K562 (cell line): Measurements from ENCODE around the gene NUDT12. TPM values are rescaled to one million over a fixed set of nuclear protein-coding genes. Genes with fewer than 3 reads are reported as not detected.

Experiments used
- AFF4 ChIP-seq: sonication (generic); formaldehyde crosslinking; IDR thresholded peaks from 2 replicates; pipeline ENCODE4 v1.8.0; 2023; ENCODE audit warnings: mild to moderate bottlenecking, missing genetic modification reagents
- GATAD2A ChIP-seq: fragments of 450-650 bp; IDR thresholded peaks from 2 replicates; pipeline ENCODE4 v1.6.1; 2017
- GTF2F1 ChIP-seq: IDR thresholded peaks from 2 replicates; pipeline ENCODE4 v1.6.1; 2011; ENCODE audit warnings: low read depth, low read length, improper control_type of control experiment
- HDAC2 ChIP-seq: fragments of 450-650 bp; IDR thresholded peaks from 2 replicates; pipeline ENCODE4 v1.6.1; 2016; ENCODE audit warnings: mild to moderate bottlenecking
- U2AF2 ChIP-seq: fragments of 200-400 bp; formaldehyde crosslinking; optimal IDR thresholded peaks from 2 replicates; pipeline ENCODE3; 2017; ENCODE audit warnings: low read depth, mild to moderate bottlenecking, low read length
- ZNF318 ChIP-seq, 2 experiments: fragments of 450-650 bp; IDR thresholded peaks; 2 replicates each; pipeline ENCODE4 v1.6.1; 2016; ENCODE audit warnings: mild to moderate bottlenecking in 2 of 2, borderline replicate concordance in 1 of 2, low read depth in 1 of 2, moderate library complexity in 1 of 2
- polyA plus RNA-seq, 8 experiments: library from polyadenylated mRNA; depleted of rRNA in 4 of 8; stranded (reverse) in 5 of 8; unstranded in 3 of 8; fragments of >200 nt; fragmentation: Nextera tagmentation in 2 of 8; fragmentation: Illumina TruSeq in 1 of 8; extraction: Ambion mirVana in 2 of 8; extraction: Trizol in 1 of 8; gene quantifications; 2 replicates each; pipeline versions ENCODE4 v1.2.1 to v1.2.3, GENCODE V29; 2011 to 2014; ENCODE audit warnings: inconsistent platforms in 1 of 8, missing spikeins in 1 of 8
- total RNA-seq, 7 experiments: library from RNA; depleted of rRNA in 6 of 7; stranded (reverse); fragments of >200 nt in 6 of 7; fragmentation: Illumina TruSeq in 2 of 7; extraction: Trizol in 2 of 7; gene quantifications; 2 replicates each; pipeline versions ENCODE4 v1.2.1 to v1.2.3, GENCODE V29; 2011 to 2021; ENCODE audit warnings: low replicate concordance in 1 of 7

NUDT12 gene
- total and polyA plus RNA-seq, 9 of the 15 experiments (the other 6 are each of a cell fraction or from before 2014, with no cell fraction given) = 10.9 to 27.2 (median 18.5) TPM

- TF ChIP-seq ZNF318 (IDR thresholded peaks at IDR 0.05; ENCODE audit: borderline replicate concordance in 1 of 2, low read depth in 1 of 2) (no peak), HDAC2 (no peak), GTF2F1 (no peak), AFF4 (CRISPR knock-in tag) (no peak), U2AF2 (no peak), GATAD2A (no peak)
- TF ChIP-seq, all 486 proteins: peak for 0
Measured at GRCh38 chr5:103512500-103512899, 50.1 kb downstream of the NUDT12 start (continued).
